ENCODE measurements around the gene CMSS1. TPM values are rescaled to one million over a fixed set of nuclear protein-coding genes. Genes with fewer than 3 reads are reported as not detected.

CMSS1 gene
- total RNA-seq, 1 donor, result 27.8 TPM

GRCh38 chr3:100072326-100073048 lies 254.8 kb downstream of the CMSS1 start:
- peak; percentile 43 for DNase-seq (ENCODE audit: low read depth)
- H3K4me3 ChIP-seq (ENCODE audit: low read depth, low read length), result no peak overlapping the region
- TF ChIP-seq, protein P1, sequence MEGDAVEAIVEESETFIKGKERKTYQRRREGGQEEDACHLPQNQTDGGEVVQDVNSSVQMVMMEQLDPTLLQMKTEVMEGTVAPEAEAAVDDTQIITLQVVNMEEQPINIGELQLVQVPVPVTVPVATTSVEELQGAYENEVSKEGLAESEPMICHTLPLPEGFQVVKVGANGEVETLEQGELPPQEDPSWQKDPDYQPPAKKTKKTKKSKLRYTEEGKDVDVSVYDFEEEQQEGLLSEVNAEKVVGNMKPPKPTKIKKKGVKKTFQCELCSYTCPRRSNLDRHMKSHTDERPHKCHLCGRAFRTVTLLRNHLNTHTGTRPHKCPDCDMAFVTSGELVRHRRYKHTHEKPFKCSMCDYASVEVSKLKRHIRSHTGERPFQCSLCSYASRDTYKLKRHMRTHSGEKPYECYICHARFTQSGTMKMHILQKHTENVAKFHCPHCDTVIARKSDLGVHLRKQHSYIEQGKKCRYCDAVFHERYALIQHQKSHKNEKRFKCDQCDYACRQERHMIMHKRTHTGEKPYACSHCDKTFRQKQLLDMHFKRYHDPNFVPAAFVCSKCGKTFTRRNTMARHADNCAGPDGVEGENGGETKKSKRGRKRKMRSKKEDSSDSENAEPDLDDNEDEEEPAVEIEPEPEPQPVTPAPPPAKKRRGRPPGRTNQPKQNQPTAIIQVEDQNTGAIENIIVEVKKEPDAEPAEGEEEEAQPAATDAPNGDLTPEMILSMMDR (IDR thresholded peaks at IDR 0.05; ENCODE audit: insufficient read depth, low read length), result no peak

GRCh38 chr3:100073049-100073713 lies 255.5 kb downstream of the CMSS1 start:
- DNase-seq (ENCODE audit: low read depth), result no peak
- H3K4me3 ChIP-seq (ENCODE audit: low read depth, low read length), result no peak overlapping the region
- TF ChIP-seq, protein P1 (IDR thresholded peaks at IDR 0.05; ENCODE audit: insufficient read depth, low read length), result no peak

DNA sequence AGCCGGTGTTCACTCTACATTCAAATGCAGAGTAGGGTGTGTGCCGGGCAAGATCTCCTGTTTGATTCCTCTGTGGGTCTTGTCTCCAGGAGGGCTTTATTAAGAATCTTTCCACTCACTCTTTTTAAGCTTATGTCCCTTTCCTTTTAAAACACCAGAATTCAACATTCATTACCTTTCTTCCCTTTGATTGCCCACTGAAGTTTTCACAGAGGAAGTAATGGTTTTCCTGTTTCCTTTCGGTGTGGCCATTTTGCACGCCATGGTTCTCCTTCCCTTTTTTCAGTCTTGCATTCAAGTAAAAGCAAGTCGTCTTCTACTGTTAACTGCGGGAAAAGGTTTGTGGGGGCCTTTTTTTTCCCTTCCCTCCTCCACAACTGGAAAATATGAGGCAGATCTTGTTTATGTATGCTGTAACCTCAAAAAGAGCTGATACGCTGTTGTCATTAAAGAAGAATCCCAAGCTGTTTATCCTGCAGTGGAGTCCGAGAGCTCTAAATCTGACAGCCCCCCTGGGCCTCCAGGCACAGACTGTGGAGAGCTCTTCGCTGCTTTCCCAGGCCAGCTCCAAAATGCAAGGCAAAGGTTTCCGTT lies 256.1 kb downstream of the CMSS1 start:
- no peak for DNase-seq (ENCODE audit: low read depth)
- TF ChIP-seq, protein P1 (IDR thresholded peaks at IDR 0.05; ENCODE audit: insufficient read depth, low read length), result no peak
- no peak overlapping the region for H3K4me3 ChIP-seq (ENCODE audit: low read depth, low read length)

GRCh38 chr3:100075196-100075595 lies 257.5 kb downstream of the CMSS1 start:
- no peak overlapping the region for H3K4me3 ChIP-seq (ENCODE audit: low read depth, low read length)
- DNase-seq (ENCODE audit: low read depth), result no peak
- TF ChIP-seq, protein P1 (IDR thresholded peaks at IDR 0.05; ENCODE audit: insufficient read depth, low read length), result no peak

- H3K4me3 ChIP-seq (ENCODE audit: low read depth, low read length), result no peak overlapping the region
- TF ChIP-seq, protein P1 (IDR thresholded peaks at IDR 0.05; ENCODE audit: insufficient read depth, low read length), result no peak
- no peak for DNase-seq (ENCODE audit: low read depth)
Observed at GRCh38 chr3:100075851-100076730, 258.4 kb downstream of the CMSS1 start.

DNA sequence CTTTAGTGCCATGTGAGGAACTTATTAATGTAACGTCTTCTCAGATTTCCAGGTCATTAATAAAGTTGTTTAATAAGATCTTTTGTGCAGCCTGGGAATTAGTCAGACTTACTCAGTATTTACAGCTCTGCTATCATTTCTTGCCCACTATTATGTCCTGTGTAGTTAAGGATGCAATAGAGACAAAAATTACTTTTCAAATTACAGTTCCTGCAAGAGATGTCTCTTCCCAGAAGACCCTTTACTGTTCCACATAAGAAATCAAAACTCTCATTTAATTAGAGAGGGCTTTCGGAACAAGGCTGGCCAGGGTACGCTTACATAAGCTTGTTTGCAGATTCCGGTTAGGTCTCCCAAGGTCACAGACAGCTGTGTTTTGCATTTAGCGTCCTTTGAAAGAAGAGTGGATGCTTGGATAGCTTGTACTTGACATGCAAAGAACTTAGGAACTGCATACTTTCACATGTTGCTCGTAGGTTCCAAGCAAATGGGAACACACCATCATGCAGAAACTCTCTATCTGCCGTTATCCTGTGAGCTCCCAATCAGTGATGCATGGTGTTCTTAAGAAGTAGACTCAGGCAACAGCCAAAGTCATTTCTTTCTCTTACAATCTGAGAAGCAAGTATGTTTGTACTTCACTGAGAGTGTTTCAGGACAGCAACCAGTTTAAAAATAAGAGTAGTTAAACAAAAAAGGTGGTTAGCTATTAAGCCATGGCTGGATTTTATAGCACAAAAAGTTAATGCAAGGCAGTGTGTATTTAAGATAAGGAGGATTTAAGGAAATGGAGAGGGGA lies 259.3 kb downstream of the CMSS1 start:
- TF ChIP-seq, protein P1 (IDR thresholded peaks at IDR 0.05; ENCODE audit: insufficient read depth, low read length), result no peak
- DNase-seq (ENCODE audit: low read depth), result no peak
- H3K4me3 ChIP-seq (ENCODE audit: low read depth, low read length), result no peak overlapping the region
